ENCODE results near the gene BMP7. TPM values are rescaled to one million over a fixed set of nuclear protein-coding genes. Genes with fewer than 3 reads are reported as not detected.
A peak's percentile ranks its signal among the peaks of the same experiment; 100 is the strongest.

The BMP7 gene
- total and polyA plus RNA-seq, 2 of the 8 experiments (the other 6 are each of a cell fraction or from before 2014, with no cell fraction given), result 9.2 to 14.7 TPM

GRCh38 chr20:57210911-57211280, 55.5 kb downstream of the BMP7 start:
- no peaks in the 10 kb centered on the region for H3K23me2 ChIP-seq (ENCODE audit: low read depth, low read length)
- H3K4me2 ChIP-seq (ENCODE audit: insufficient read depth in 1 of 2, low read depth in 2 of 2, low read length in 2 of 2), result no peak overlapping the region
- POLR2A ChIA-PET (ENCODE audit: partially characterized antibody), result interaction anchor here (1.3 kb wide), 1 partner anchor 41 kb away, joined by 3 read pairs; no protein-coding TSS in a partner anchor
- CTCF ChIA-PET (ENCODE audit: partially characterized antibody), result no interaction called here
- no peak overlapping the region; the same call in 1 of the 2 replicates for H3K18ac ChIP-seq (ENCODE audit: extremely low read depth, low read length)
- no peak overlapping the region for H3K4me3 ChIP-seq (ENCODE audit: extremely low read depth in 1 of 4, insufficient read depth in 2 of 4, low read depth in 3 of 4, low read length in 4 of 4)
- no peak overlapping the region for H4K5ac ChIP-seq (ENCODE audit: insufficient read length, low read depth, low read length)
- H2BK15ac ChIP-seq (ENCODE audit: low read length), result 0 out of 2 replicates have a peak overlapping the region, but pooled peaks have one; percentile 54
- no peak overlapping the region for H2BK20ac ChIP-seq (ENCODE audit: low read length)
- H4K20me1 ChIP-seq (replicated peaks in 1 of 2; ENCODE audit: control insufficient read depth in 1 of 2, insufficient read depth in 2 of 2, low read length in 2 of 2), result no peaks in the 10 kb centered on the region
- WGBS, 2 experiments (ENCODE audit: extremely low coverage in 1 of 2, insufficient coverage in 1 of 2, insufficient read length in 1 of 2, insufficient replicate concordance in 2 of 2, low coverage in 1 of 2, low lambda C conversion rate in 2 of 2, missing lambda C conversion rate in 1 of 2), result 95% methylated on average over 8 of the region's 8 CpGs; no CpG with 5 or more reads in 1 of the 2 experiments
- H2BK120ac ChIP-seq (replicated peaks; ENCODE audit: low read depth, low read length), result no peak overlapping the region
- FAIRE-seq (no peak), DNase-seq (ENCODE audit: low read depth in 1 of 2, low spot score in 2 of 2) (no peak)
- H3K79me1 ChIP-seq (ENCODE audit: low read depth, low read length), result no peaks in the 10 kb centered on the region
- no peaks in the 10 kb centered on the region for H3K79me2 ChIP-seq (ENCODE audit: control insufficient read depth in 1 of 2, insufficient read depth in 2 of 2, low read length in 2 of 2)
- H3K36me3 ChIP-seq (ENCODE audit: control insufficient read depth in 2 of 4, insufficient read depth in 4 of 4, low read length in 3 of 4), result no peaks in the 10 kb centered on the region
- peaks cover 0 to 28% (median 15%) of the 10 kb centered on the region in 4 experiments; a peak in 6 of 7 replicates for H3K4me1 ChIP-seq (replicated peaks in 1 of 4; ENCODE audit: control insufficient read depth in 3 of 4, insufficient read depth in 4 of 4, low read length in 3 of 4)
- TF ChIP-seq POLR2AphosphoS5 (IDR thresholded peaks at IDR 0.05; ENCODE audit: low read depth, low read length) (no peak), PHF8 (conservative IDR thresholded peaks at IDR 0.05; ENCODE audit: low read depth, low read length) (no peak), RNF2 (IDR thresholded peaks at IDR 0.05; ENCODE audit: borderline replicate concordance, low read depth, low read length, missing control alignments, poor library complexity, severe bottlenecking) (no peak), KDM5A (IDR thresholded peaks at IDR 0.05; ENCODE audit: low read length) (no peak), E2F6 (IDR thresholded peaks at IDR 0.05) (no peak), SIX5 (IDR thresholded peaks at IDR 0.05; ENCODE audit: low read depth, low read length) (no peak)
- no peak overlapping the region for H3K23ac ChIP-seq (ENCODE audit: insufficient read length)
- no peak overlapping the region for H2BK5ac ChIP-seq (ENCODE audit: low read depth, low read length)
- H2AK5ac ChIP-seq (ENCODE audit: low read depth, low read length), result no peak overlapping the region
- H3K27ac ChIP-seq (ENCODE audit: low read depth, low read length), result no peak overlapping the region
- H3K9me3 ChIP-seq (ENCODE audit: insufficient read depth in 2 of 2, low read depth in 1 of 2, low read length in 1 of 2), result no peaks in the 10 kb centered on the region
- H4K8ac ChIP-seq (ENCODE audit: extremely low read depth, insufficient read depth, low read length), result no peak overlapping the region
- H3K27me3 ChIP-seq (replicated peaks in 1 of 4; ENCODE audit: control insufficient read depth in 3 of 4, extremely low read depth in 1 of 4, insufficient read depth in 3 of 4, low read length in 3 of 4), result peaks cover 0 to 5% (median 2%) of the 10 kb centered on the region in 4 experiments; a peak in 2 of 7 replicates
- no peak overlapping the region for H3K4ac ChIP-seq (replicated peaks; ENCODE audit: insufficient read length, low read depth, low read length)
- no peak overlapping the region for H3K56ac ChIP-seq (replicated peaks; ENCODE audit: insufficient read length, low read depth, low read length)
- peak overlapping the region; percentile 62; the same call in 1 of the 2 replicates for H2BK12ac ChIP-seq (ENCODE audit: low read depth, low read length)
- no peak overlapping the region for H2AFZ ChIP-seq (ENCODE audit: low read length)
- H3K9ac ChIP-seq (replicated peaks in 1 of 4; ENCODE audit: extremely low read depth in 1 of 4, low read depth in 3 of 4, low read length in 3 of 4), result no peak overlapping the region
- H3K14ac ChIP-seq (ENCODE audit: insufficient read length), result no peak overlapping the region
- H4K91ac ChIP-seq (replicated peaks; ENCODE audit: insufficient read length, low read length), result no peak overlapping the region

All from H1 (cell line).